GM19043 (cell line): ENCODE data around the gene SPDYC.
"Not testable (repeated sequence)": the region's sequence is repeated elsewhere in the genome, so short reads cannot be mapped to it uniquely, and the experiment has no call there.

ENCODE experiments used
- ATAC-seq: cut with Tn5 transposase; IDR thresholded peaks from one replicate; pipeline ENCODE4 v1.9.1; 2021; ENCODE audit warnings: low read depth; ENCODE audit not compliant: unreplicated experiment

Gene SPDYC

DNA sequence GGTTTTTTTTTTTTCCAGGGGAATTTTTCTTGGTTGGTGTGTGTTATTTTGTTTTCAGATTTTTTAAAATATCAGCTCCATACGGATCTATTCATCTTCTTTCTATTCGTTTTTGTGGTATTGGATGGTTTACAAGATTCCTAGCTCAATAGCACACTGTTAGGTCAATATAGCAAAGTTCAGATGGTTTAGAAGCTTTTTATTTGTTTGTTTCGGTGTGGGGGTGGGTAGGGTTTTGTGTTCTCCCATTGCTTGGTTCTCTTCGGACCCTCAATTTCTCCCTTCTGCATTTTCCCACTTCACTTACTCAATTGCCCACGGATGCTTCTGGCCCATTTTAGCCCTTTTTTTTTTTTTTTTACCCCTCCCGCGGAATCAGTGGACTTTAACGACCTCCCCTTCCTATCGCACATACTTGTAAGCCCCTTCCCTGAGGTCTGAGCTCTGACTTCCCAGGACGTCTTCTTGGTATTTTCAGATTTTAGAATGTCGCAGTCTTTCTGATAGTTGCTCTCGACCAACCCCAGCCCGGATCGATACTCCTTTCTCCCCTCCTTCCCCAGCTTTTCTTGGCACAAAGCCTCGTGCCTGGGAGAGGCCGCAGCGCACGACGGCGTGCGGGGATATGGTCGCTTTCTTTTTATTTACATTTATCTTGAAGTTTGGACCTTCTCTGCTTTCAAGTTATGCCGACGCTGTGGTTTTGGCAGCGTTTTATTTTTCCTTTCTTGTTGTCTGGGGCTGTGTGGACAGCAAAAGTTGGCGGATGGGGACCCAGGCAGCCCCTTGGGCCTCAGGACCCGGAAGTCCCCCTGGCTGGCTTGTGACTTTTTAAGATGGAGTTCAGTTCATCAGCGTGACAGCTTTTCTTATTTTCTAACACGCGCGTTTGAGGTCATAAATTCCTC lies 4.4 kb upstream of the SPDYC start:
- ATAC-seq: no peak

DNA sequence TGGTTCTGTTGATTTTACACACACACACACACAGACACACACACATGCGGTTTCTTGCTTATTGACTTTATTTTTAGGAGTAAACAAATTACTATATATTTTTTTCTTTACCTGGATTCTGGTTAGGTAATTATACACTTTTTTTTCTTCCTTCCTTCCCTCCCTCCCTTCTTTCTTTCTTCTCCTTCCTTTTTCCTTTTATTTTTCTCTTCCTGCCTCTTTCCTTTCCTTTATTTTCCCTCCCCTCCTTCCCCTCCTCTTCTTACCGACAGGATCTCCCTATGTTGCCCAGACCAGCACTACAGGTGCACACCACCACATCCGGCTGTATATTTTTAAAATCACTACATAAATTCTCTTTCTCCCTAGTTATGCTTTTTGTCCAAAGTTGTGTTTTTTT lies 3.1 kb upstream of the SPDYC start:
- no peak for ATAC-seq

DNA sequence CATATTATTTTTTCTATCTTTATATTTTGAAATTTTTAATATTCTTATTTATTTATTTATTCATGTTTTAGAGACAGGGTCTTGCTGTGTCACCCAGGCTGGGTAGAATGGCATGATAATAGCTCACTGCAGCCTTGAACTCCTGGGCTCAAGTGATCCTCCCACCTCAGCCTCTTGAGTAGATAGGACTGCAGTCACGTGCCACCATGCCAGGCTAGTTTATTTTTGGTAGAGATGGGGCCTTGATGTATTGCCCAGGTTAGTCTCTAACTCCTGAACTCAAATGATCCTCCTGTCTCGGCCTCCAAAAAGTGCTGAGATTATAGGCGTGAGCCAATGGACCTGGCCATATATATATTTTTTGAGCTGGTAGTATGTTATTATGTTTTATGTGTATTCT lies 2.4 kb upstream of the SPDYC start:
- no peak for ATAC-seq

DNA sequence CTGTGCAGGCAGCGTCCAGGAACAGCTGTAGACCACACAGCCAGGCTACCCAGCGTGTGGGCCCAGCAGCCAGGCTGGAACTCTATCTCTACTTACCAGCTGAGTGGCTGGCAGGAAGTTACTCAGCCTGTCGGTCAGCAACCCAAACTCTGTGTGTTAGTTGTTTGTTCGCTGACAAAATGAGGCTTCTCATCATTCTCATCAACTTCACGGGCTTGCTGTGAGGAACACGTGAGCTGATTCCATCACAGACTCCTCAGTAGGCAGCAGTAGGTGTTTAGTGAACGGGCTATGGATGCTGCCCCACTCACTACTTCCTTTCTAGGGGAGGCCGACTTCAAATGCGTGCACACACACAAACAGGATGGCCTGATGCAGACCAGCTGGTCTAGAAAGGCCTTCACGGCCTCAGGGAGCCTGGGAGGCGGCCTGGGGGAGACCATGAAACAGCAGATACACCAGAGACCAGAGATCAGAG lies 830 bp upstream of the SPDYC start:
- ATAC-seq: no peak

DNA sequence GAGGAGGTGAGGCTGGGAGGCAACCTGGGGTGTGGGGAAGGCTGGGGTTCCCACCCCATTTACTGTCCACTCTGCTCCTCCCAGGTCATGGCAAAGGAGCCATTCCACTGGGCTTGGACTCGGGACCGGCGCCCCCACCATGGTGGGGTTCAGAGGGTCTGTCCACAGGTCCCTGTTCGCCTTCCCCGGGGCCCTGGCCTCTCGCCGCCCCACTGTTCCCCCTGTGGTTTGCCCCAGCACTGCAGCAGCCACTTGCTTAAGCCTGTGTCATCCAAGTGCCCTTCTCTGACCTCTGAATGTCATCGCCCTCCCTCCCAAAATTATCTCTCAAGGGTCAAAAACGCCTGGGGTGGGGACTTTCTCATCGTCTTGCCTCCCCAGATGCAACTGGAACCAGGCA lies 2.6 kb downstream of the SPDYC start:
- no peak for ATAC-seq

DNA sequence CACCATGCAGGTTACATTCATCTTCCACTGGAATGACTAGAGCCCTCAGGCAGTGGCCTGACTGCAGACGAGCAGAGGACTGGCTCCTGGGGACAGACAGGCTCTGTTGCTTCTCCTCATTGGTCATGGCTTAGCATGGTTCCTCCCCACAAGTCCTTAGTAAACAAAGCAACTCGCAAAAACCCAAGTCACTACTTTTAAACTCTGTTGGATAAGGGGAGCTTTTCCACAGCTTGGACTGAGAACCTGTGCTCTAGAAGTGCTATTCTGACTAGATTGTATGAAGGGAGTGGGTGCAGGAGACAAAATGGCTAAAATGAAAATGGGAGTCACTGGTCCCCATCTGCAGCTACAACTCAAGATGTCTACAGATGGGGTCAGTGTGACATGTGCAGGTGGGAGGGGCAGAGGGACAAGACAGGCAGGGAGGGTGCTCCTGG lies 4.6 kb downstream of the SPDYC start:
- ATAC-seq: not testable (repeated sequence)

DNA sequence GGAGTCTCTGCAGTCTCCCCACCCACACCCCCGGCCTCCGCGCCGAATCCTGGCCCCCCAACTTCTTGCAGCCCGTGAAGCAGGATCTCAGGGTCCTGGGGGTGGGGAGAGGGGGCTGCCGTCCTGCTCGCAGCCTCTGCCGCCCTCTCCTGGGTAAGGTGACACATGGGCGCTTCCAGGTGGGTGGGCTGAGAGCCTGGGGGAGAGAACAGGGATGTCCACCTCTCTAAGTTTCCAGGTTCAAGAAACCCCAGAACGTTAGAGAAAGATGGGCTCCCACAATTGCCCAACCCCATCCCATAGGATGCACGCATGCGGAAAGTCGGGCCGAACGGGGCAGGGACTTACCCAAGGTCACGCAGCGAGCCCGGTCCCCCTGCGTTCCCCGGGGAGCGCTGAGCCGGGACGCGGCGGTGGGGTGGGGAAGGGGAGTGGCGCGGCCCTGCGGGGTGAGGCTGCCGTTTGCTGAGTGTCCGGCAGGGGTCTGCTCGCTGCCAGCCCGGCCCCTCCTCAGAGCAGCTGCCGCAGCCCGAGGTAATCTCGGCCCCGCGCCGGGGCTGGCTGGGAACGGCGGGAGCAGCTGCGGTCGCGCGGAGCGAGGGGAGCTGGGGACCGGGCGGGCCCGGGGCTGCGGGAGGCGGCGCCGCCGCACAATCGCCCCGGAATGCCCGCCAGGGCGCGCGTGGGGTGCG lies 11.0 kb downstream of the SPDYC start:
- peak; percentile 53 for ATAC-seq

DNA sequence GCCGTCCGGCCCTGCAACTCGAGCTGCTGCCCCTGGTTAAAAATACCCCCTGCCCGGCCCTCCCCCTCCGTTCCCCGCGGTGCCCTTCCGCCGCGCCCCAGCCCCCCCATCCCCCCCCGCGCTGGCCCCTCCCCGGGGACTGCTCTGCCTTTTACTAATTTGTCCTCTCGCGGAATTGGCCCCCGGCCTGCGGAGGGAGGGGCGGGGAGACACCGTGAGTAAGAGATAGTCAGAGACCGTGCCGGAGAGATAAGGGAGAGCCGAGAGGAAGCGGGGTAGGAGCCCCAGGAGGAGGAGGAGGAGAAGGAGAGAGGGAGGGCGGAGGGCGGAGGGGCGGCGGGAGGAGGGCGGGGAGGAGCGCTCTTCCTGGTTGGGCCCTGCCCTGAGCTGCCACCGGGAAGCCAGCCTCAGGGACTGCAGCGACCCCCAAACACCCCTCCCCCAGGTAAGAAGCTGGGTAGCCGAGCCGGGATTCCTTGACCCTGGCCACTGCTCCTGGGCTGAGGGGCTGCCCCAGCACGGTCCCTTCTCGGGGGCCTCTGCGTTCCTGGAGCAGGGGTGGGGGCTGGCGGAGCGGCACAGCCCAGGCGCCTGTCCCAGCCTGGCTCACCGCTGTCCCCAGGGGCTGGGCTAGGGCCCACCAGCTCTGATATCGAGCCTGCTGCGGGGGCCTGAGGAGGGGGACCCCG lies 11.7 kb downstream of the SPDYC start, which contains the start of gene CAPN1:
CAPN1 (plus strand) TSS at position 360 of the 689 bp plus-strand sequence. CDS start 774 bp downstream, outside the sequence.
- peak; percentile 27 for ATAC-seq

DNA sequence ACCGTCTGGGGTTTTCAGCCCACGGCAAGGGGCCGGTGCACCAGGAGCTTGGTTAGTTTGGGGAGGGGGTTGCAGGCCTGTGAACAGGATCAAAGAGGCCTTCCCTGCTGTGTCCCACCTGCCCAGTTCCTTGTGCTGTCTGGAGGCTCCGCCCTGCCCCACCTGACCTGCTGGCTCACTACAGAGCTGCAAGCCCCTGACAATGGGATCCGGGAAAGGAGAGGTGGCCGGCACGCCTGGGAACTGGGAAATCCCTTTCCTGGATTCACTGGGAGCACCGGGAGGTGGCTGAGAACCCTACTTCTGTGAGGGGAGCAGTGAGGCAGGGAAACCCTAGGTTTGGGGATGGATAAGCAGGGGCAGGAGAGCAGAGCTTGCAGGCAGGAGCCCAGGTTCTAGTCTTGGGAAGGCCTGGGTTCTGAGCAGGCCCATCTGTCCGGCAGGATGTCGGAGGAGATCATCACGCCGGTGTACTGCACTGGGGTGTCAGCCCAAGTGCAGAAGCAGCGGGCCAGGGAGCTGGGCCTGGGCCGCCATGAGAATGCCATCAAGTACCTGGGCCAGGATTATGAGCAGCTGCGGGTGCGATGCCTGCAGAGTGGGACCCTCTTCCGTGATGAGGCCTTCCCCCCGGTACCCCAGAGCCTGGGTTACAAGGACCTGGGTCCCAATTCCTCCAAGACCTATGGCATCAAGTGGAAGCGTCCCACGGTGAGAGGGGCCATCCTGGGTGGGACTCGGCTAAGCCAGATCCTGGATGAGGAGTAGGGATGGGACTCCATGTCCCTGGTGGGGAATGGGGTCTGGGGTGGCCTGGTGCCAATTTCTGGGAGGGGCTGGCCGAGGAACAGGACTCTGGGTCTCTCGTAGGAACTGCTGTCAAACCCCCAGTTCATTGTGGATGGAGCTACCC lies 12.5 kb downstream of the SPDYC start:
- no peak for ATAC-seq

DNA sequence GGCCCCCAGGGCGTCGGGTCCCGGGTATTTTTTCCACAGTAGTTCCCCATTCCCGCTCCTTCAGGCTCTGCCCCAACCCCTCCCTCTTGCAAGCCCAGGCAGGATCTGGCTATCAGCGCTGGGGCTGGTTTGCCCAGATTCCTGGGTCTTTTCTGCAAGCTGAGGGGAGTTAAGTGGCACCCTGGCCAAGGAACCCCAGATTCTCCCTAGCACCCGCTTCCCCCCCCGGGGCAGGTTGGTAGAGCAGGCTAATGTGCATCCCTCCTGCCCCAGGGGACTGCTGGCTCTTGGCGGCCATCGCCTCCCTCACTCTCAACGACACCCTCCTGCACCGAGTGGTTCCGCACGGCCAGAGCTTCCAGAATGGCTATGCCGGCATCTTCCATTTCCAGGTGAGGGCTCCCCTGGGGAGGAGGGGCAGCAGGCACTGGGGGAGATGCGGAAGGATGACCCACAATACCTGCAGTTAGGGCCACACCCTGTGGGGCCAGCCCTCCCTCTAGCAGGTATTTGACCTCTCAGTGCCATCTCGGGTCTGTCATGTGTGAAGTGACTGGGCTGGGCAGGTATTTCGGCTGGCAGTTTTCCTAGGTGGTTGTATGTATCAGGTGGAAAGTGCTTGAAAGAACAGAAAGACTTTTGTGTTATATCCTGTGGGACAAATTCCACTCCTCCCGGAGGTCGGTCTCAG lies 13.3 kb downstream of the SPDYC start:
- no peak for ATAC-seq

DNA sequence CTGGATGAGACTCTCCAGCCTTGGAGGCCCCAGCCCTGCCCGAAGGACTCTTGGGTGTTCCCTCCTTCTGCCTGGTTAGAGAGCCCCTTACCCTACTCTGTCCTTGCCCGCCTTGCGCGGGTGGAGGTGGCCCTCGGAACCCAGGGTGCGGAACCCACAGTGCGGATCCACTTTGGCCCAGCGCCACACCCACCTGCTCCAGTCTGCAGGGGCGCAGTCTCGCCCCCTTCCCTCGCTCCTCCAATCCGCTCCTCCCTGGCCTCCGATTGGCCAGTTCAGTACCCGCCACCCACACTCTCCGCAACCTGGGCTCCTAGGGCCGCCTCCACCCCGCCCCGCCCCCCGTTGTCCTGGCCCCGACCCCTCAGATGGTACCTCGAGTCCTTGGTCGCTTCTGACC lies 14.1 kb downstream of the SPDYC start:
- ATAC-seq: no peak

DNA sequence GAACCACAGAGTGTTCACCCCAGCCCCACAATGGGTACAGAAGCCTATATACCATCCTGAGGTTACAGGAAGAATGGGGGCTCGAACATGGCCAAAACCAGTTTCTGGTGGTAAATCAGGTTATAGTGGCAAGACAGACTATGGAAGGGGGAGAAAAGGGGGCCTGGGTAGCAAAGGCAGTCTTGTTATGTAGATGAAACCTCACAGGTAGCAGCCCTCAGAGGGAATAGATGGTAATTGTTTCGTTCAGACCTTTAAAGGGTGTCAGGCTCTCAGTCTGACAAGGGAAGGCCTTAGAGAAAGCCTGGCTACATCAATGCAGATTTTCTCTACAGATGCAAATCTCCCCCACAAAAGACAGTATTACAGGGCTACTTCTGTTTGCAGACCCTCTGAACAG lies 15.1 kb downstream of the SPDYC start:
- ATAC-seq: no peak

DNA sequence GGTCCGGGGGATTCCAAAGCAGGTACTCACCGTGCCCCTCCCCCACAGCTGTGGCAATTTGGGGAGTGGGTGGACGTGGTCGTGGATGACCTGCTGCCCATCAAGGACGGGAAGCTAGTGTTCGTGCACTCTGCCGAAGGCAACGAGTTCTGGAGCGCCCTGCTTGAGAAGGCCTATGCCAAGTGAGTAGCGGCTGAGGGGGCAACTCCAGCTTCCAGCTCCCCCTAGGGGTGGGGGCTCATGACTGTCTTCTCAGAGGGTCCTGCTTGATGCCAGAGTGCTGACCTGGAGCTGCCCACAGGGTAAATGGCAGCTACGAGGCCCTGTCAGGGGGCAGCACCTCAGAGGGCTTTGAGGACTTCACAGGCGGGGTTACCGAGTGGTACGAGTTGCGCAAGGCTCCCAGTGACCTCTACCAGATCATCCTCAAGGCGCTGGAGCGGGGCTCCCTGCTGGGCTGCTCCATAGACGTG lies 15.9 kb downstream of the SPDYC start:
- ATAC-seq: no peak

DNA sequence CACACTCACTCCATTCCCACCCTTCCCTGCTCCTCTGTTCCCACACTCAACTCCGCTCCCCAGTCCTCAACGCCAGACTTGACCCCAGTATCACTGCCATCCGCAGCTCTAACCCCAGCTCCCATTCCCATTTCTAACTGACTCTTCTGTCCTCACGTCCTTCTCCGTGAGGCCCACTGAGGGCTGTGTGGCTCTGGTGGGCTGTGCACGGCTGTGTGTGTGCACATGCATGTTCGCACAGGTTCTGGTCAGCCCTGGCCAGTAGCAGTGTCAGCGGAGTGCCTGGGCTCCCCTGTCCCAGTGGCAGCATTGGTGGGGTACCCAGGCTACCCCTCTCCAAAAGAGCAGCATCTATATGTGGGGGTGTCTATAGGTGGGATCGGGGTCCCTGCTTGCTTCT lies 16.7 kb downstream of the SPDYC start:
- no peak for ATAC-seq

DNA sequence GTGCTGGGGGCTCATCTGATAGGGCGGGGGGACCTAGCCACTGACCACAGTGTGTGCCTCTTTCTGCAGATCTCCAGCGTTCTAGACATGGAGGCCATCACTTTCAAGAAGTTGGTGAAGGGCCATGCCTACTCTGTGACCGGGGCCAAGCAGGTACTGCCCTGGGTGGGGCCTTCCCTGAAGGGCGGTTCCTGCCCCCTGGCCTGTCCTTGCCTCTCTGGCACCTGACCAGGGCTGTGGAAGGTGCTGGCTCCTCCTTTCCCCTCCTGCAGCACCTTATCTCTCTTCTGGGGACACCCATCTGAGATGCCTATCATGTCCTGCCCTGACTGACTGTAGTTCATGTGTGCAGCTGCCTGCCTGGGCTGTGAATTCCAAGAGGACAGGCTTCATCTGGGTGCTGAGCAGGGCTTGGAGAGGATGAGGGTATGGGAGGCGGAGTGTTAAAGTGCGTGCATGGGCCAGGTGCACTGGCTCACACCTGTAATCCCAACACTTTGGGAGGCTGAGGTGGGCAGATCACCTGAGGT lies 17.2 kb downstream of the SPDYC start:
- ATAC-seq: no peak

DNA sequence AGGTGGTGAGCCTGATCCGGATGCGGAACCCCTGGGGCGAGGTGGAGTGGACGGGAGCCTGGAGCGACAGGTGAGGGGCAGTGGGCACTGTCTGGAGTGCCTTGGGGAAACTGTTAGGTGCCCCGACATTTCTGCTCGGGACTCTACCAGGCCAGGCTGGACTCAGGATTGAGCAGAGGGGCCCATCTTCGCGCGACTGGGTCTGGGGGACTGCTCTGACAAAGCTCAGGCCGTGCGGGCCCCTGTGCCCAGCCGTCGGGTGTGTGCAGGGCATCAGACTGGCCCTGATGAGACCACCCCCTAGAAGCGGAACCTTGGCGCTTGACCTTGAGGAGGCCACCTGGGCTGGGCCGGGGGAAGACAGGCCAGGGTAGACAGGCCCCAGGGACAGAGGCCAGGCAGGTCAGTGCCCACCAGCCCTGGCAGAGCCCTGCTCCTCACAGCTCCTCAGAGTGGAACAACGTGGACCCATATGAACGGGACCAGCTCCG lies 18.0 kb downstream of the SPDYC start:
- ATAC-seq: no peak

DNA sequence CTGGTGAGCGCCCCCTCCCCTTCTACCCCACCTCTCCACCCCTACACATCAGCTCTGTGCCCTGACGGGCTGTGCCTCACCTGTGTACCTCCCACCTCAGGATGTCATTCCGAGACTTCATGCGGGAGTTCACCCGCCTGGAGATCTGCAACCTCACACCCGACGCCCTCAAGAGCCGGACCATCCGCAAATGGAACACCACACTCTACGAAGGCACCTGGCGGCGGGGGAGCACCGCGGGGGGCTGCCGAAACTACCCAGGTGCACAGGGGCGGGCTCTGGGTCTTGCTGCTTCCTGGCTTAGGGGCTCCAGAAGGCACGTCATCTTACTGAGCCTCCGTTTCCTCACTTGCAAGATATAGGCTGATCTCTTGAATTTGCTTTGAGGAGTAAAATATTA lies 18.5 kb downstream of the SPDYC start:
- ATAC-seq: no peak

DNA sequence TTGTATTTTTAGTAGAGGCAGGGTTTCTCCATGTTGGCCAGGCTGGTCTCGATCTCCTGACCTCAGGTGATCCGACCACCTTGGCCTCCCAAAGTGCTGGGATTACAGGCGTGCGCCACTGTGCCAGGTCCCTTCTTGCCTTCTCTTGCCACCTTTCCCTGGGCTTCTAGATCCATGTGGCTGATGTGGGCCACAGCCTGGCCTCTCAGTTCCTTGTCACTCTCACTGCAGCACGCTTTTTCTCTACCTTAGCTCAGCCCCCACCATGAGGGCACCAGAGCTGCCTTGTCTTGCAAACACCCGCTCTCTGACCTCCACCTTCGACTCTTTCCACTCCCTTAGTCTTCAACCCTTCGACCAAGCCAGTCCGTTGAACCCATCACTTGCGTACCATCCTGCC lies 19.2 kb downstream of the SPDYC start:
- ATAC-seq: no peak

DNA sequence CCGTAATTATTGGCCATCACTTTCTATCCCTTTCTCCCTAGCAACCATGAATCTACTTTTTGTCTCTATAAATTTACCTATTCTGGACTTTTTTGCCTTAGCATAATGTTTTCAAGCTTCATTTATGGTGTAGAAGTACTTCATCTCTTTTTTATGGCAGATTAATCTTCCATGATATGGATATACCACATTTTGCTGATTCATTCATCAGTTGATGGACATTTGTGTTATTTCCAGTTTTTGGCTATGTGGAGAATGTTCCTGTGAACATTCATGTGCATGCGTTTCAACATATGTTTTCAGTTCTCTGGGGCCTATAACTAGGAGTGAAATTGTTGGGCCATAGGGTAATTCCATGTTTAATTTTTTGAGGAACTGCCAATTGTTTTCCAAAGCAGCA lies 24.5 kb downstream of the SPDYC start:
- no peak for ATAC-seq
